HG03025 (cell line): ENCODE measurements around the gene PDE4D.

ENCODE experiments used
- ATAC-seq: cut with Tn5 transposase; IDR thresholded peaks from one replicate; pipeline ENCODE4 v1.9.1; 2021; ENCODE audit warnings: mild to moderate bottlenecking, moderate library complexity; ENCODE audit not compliant: unreplicated experiment, low FRiP score

The PDE4D gene

DNA sequence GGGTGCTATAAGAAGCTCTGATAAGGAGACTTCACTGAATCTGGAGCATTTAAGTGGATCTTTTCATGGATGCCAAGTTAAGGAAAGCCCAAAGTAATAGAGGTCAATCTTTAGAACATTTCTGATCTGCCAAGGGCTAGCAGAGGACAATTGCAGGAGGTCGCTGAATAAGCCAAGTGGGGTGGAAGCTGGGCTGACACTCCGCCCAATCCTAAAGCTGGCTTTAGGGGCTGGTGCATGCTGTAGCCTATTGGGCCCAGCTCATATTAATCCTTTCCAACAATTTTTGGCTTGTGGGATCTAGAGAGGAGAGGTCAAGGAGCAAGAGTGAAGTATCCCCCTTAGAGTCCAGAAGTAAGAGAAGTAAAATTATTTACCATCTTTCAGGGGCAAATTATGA is 784.1 kb downstream of the PDE4D start:
- ATAC-seq = no peak

DNA sequence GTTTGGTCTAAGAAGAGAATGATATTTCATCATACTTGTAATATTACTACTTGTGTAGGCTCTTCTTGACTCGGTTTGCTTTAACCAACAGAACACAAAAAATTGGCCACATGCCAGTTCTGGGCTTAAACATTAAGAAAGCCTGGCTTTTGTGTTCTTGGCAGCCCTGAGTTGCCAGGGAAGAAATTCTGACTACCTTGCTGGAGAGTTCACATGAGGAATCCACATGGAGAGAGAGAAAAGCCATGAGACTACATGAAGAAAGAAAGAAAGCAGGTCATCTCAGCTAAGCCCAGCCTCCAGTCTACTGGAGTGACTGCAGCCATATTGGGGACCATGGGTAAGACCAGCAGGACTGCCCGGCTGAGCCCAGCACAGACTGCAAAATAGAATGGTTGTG is 785.8 kb downstream of the PDE4D start:
- ATAC-seq = no peak

- ATAC-seq = no peak
These were observed 789.0 kb downstream of the PDE4D start for GRCh38 chr5:59104400-59105127.

- ATAC-seq = no peak
These were observed 790.2 kb downstream of the PDE4D start for GRCh38 chr5:59103303-59103702.

DNA sequence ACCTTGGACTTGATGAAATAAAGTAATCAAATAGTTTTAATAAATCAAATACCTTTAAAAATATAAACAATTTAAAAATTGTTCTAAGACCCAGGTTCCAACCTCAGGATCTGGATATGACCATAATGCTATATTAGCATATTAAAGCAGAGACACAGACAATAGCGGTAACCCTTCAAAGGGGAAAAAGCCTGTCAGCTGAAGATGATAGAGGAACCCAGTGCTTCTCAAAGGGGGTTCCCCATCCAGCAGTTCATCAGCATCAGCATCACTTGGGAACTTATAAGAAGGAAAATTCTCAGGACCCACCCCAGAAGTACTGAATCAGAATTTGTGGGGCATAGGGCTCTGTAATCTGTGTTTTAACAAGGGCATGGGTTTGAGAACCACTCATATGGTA is 791.1 kb downstream of the PDE4D start:
- no peak for ATAC-seq

DNA sequence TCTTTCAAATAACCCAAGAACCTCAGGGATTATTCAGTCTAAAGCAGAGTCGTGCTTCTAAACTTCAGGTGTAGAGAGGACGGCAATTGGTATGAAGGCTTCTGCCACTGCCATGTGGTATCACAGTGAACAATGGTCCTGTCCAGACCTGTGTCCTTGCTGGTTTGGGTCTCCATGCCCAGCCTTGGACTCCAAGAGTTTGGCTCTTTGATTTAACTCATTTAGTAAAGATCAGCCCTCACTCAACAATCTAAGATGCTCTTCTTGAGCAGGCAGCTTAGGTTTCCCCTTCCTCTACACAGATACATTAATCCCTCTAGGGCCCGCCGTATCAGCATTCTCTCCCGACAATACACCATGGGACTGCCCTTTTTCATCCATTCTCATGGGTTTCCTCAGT is 792.7 kb downstream of the PDE4D start:
- no peak for ATAC-seq

- no peak for ATAC-seq
These were observed 793.6 kb downstream of the PDE4D start for GRCh38 chr5:59099995-59100345.

DNA sequence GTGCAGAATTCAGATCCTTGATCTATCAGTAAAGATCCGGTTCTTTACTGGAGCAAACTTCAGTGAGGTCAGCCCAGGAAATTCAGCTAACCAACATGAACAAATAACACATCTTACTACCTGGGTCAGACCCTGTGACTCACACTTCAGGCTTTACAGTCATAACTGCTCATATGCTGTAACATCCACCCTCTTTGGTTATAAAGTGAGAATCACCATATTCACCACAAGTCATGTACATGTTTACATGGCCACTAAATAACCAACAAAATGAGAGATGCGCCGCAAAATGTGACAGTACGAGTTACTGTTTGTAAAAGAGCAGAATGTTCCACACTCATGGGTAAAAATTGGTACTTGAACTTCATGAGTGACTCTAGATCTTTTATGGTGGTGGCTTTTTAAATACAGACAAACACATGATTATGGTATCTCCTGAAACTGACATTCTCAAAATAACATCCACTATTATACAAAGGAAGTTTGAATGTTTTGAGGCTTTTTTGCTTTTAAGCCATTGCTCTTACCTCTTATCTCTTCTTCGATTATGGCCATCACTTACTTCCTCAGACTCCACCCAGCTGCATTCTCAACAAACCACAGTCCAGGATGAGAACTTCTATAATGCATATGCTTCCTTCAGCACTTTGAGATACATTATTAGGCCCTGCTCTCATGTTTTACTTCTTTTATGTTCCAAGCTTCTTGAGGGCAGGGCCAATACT is 794.1 kb downstream of the PDE4D start:
- no peak for ATAC-seq

DNA sequence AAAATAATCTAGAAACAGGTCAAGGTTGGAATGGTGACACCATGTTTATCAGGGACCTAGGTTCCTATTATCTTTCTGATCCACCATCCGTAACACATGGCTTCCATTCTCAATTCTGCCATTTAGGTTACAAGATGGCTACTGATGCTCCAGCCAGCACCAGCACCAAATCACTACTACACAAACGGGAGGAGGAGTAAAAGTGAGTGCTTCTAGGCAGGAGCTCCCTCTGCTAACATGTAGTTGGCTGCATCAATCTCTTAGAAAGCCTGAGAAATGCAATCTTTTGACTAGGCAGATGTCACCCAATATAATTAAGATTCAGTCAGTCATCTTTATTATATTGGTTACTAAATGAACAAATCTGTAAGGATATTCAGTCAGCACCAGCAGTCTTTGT is 794.8 kb downstream of the PDE4D start:
- ATAC-seq = no peak

GRCh38 chr5:59097712-59098111 is 795.8 kb downstream of the PDE4D start:
- ATAC-seq = no peak

GRCh38 chr5:59097116-59097515 is 796.4 kb downstream of the PDE4D start:
- no peak for ATAC-seq

DNA sequence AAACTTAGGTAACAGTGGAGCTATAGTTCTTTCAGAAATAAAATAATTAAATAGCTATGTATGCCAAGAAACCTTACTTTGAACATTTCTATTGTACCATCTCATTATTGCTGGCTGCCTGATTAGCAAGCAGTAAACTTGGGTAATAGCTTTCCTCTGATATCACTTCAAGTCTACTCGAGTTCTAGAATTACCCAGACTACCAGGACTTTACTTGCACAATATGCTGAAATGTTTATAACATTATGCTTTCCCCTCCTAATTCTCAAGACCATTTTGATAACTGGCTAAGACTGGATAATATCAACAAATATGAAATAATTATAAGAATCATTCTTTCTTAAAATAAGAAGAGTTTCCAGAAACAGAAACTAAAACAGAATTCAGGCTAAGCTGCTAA is 798.0 kb downstream of the PDE4D start:
- no peak for ATAC-seq

GRCh38 chr5:59094864-59095263 is 798.7 kb downstream of the PDE4D start:
- no peak for ATAC-seq

DNA sequence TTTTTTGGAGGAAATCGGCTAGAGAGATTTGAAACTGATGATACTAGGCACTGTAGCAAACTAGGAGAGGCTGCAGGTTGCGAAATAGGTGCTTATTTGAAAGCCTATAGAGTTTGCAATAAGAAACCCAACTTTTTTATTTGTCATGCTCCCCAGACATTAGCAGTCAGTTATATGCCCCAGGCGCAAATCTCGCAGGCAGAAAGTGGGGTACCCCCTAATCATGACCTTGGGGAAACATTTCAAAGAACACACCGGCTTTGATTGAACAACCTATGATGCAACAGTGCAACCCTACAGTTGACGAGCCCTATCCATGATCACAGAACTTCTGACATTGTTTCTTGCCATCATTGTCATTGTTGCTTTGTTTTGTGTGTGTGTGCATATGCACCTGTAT is 800.2 kb downstream of the PDE4D start:
- ATAC-seq = no peak

- no peak for ATAC-seq
These were observed 800.8 kb downstream of the PDE4D start for GRCh38 chr5:59092758-59093157.

DNA sequence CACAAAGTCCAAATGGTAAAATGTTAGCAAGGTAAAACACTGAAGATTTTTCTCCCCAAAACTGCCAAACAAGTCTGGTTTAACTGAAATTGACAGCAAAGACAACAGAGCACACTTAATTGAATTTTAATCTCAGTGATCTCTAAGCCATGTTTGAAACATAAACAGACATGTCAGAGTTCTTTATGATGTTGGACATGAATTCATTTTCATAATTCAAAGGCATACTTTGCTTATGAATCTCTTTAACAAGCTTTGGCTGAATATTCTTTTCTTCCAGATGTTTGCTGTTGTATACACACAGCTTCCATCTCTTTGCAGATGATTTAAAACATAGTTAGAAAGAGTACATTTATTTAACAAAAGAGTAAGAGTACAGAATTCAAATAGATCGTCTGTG is 801.6 kb downstream of the PDE4D start:
- no peak for ATAC-seq

- no peak for ATAC-seq
These were observed 803.2 kb downstream of the PDE4D start for GRCh38 chr5:59090323-59090722.

DNA sequence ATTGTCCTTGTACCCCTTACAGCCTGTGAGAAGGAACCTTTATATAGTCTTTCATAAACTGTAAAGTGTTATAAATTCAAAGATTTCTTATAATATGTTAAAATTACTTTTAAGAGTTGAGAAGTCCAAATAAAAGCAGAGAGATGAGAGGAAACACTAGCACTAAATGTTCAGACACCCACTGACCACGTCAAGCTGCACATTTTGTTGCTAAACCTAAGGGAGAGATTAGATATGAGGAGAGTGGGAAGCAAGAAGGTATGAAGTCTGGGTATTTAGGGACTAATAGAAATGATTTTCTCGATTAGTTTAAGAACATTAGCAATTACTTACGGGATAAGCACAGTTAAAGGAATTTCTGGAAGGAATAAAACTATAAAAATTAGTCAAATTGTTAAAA is 803.8 kb downstream of the PDE4D start:
- ATAC-seq = no peak

DNA sequence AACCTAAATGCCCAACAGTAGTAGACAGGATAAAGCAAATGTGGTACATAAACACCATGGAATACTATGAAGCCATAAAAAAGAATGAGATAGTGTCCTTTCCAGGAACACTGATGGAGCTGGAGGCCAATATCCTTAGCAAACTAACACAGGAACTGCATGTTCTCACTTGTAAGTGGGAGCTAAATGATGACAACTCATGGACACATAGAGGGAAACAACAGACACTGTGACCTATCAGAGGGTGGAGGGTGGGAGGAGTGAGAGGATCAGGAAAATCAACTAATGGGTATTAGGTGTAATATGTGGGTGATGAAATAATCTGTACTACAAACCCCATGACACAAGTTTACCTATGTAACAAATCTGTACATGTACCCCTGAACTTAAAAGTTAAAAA is 805.0 kb downstream of the PDE4D start:
- no peak for ATAC-seq

- ATAC-seq = no peak
These were observed 807.5 kb downstream of the PDE4D start for GRCh38 chr5:59086024-59086423.

DNA sequence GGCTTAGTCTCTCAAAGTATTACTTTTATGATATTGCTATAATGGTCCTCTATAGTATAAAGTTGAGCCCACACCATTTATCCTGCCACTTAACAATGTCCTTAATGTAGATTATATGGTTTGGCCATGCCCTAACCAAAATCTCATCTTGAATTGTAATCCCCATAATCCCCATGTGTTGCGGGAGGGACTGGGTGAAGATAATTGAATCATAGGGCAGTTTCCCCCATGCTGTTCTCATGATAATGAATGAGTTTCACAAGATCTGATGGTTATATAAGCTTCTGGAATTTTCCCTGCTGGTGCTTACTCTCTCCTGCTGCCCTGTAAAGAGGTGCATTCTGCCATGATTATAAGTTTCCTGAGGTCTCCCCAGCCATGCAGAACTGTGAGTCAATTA is 811.8 kb downstream of the PDE4D start:
- no peak for ATAC-seq
